ENCODE results near the gene ZMIZ1.

GRCh38 chr10:79138449-79139123 lies 69.8 kb downstream of the ZMIZ1 start:
- TF ChIP-seq, protein P1, sequence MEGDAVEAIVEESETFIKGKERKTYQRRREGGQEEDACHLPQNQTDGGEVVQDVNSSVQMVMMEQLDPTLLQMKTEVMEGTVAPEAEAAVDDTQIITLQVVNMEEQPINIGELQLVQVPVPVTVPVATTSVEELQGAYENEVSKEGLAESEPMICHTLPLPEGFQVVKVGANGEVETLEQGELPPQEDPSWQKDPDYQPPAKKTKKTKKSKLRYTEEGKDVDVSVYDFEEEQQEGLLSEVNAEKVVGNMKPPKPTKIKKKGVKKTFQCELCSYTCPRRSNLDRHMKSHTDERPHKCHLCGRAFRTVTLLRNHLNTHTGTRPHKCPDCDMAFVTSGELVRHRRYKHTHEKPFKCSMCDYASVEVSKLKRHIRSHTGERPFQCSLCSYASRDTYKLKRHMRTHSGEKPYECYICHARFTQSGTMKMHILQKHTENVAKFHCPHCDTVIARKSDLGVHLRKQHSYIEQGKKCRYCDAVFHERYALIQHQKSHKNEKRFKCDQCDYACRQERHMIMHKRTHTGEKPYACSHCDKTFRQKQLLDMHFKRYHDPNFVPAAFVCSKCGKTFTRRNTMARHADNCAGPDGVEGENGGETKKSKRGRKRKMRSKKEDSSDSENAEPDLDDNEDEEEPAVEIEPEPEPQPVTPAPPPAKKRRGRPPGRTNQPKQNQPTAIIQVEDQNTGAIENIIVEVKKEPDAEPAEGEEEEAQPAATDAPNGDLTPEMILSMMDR (IDR thresholded peaks at IDR 0.05), result no peak
- no peak for TF ChIP-seq POLR2A (IDR thresholded peaks at IDR 0.05)

All from body of pancreas (tissue), 4 donors.